GM21526 (cell line): ENCODE measurements around the gene POLR2J.
"Not testable (repeated sequence)": the region's sequence is repeated elsewhere in the genome, so short reads cannot be mapped to it uniquely, and the experiment has no call there.

Experiments
- ATAC-seq: cut with Tn5 transposase; IDR thresholded peaks from one replicate; pipeline ENCODE4 v1.9.1; 2021; ENCODE audit warnings: moderate library complexity; ENCODE audit not compliant: unreplicated experiment, low FRiP score

The POLR2J gene

GRCh38 chr7:102496861-102497260 lies 18.1 kb upstream of the POLR2J start:
- ATAC-seq, result not testable (repeated sequence)

- peak; percentile 53 for ATAC-seq
Observed at GRCh38 chr7:102494473-102495149, 15.9 kb upstream of the POLR2J start.

GRCh38 chr7:102494026-102494425 lies 15.3 kb upstream of the POLR2J start:
- ATAC-seq, result not testable (repeated sequence)

GRCh38 chr7:102493220-102493935 lies 14.7 kb upstream of the POLR2J start:
- ATAC-seq, result not testable (repeated sequence)

- peak; percentile 40 for ATAC-seq
Observed at GRCh38 chr7:102490529-102491075, 11.9 kb upstream of the POLR2J start.

- not testable (repeated sequence) for ATAC-seq
Observed at GRCh38 chr7:102484317-102484716, 5.6 kb upstream of the POLR2J start.

GRCh38 chr7:102481962-102482361 lies 3.2 kb upstream of the POLR2J start:
- ATAC-seq, result not testable (repeated sequence)

- ATAC-seq, result not testable (repeated sequence)
Observed at GRCh38 chr7:102479982-102480637, 1.4 kb upstream of the POLR2J start.

- ATAC-seq, result peak; percentile 25
Observed at GRCh38 chr7:102479209-102479584, 475 bp upstream of the POLR2J start.

- ATAC-seq, result not testable (repeated sequence)
Observed at GRCh38 chr7:102474736-102475435, 3.8 kb downstream of the POLR2J start.

GRCh38 chr7:102474116-102474515 lies 4.6 kb downstream of the POLR2J start:
- not testable (repeated sequence) for ATAC-seq

- ATAC-seq, result no peak
Observed at GRCh38 chr7:102473271-102473991, 5.3 kb downstream of the POLR2J start.

GRCh38 chr7:102472126-102473041 lies 6.3 kb downstream of the POLR2J start:
- no peak for ATAC-seq

GRCh38 chr7:102471791-102472125 lies 7.0 kb downstream of the POLR2J start:
- no peak for ATAC-seq

- no peak for ATAC-seq
Observed at GRCh38 chr7:102469972-102470825, 8.5 kb downstream of the POLR2J start.

- no peak for ATAC-seq
Observed at GRCh38 chr7:102469351-102469971, 9.3 kb downstream of the POLR2J start.

- ATAC-seq, result no peak
Observed at GRCh38 chr7:102468478-102469350, 10.0 kb downstream of the POLR2J start.
